Testis (tissue), 3 donors: ENCODE measurements around the gene RMI2. TPM values are rescaled to one million over a fixed set of nuclear protein-coding genes. Genes with fewer than 3 reads are reported as not detected.

Experiments
- DNase-seq: peaks from one replicate; pipeline ENCODE4 v3.0.0-alpha.2; 2019
- H3K27ac ChIP-seq, 2 donors: fragments of 200-600 bp; sonication (generic); one replicate each; pipeline ENCODE4 v1.5.1; 2019
- H3K27me3 ChIP-seq: fragments of 200-600 bp; sonication (generic); one replicate; pipeline ENCODE4 v1.5.1; 2019
- H3K36me3 ChIP-seq: fragments of 200-600 bp; sonication (generic); one replicate; pipeline ENCODE4 v1.5.1; 2017; ENCODE audit warnings: low read depth; ENCODE audit errors: missing control alignments
- H3K4me1 ChIP-seq: fragments of 200-600 bp; sonication (generic); one replicate; pipeline ENCODE4 v1.5.1; 2019
- H3K4me3 ChIP-seq, 2 donors: fragments of 200-600 bp; sonication (generic); one replicate each; pipeline ENCODE4 v1.5.1; 2017 to 2019
- H3K9me3 ChIP-seq: fragments of 200-600 bp; sonication (generic); one replicate; pipeline ENCODE4 v1.5.1; 2017
- POLR2A ChIP-seq: fragments of 450-650 bp; IDR thresholded peaks from one replicate; pipeline ENCODE4 v1.6.1; 2017; ENCODE audit warnings: antibody characterized with exemption, mild to moderate bottlenecking, moderate library complexity
- WGBS, 2 donors: methylation state at CpG; one replicate each; pipeline ENCODE4 v1.1.5; 2018; 5-methylcytosine and 5-hydroxymethylcytosine counted together
- intact Hi-C: fragments of 100-400 bp; cut with DNase I; formaldehyde crosslinking; loops from one replicate; pipeline ENCODE4 v1.15.1; 2023; ENCODE audit warnings: low total_unique reads
- polyA plus RNA-seq: library from polyadenylated mRNA; stranded (reverse); fragments of 350-450 nt; fragmentation: Illumina TruSeq; extraction: RNeasy Lipid Tissue Mini Kit (QIAGEN cat#74804); gene quantifications from one replicate; pipeline ENCODE4 v1.2.3, GENCODE V29; 2014; ENCODE audit warnings: low read depth, low replicate concordance; ENCODE audit not compliant: insufficient read depth
- total RNA-seq, 2 donors: library from RNA; depleted of rRNA; stranded (reverse); fragments of >200 nt; gene quantifications; one replicate each; pipeline ENCODE4 v1.2.3, GENCODE V29; 2016
- TF ChIP-seq, protein P1 (sequence below), 3 experiments: fragments of 450-650 bp in 2 of 3; fragments of 200-600 bp in 1 of 3; sonication (generic) in 1 of 3; IDR thresholded peaks; one replicate each; pipeline ENCODE4 v1.5.1; 2016 to 2019; ENCODE audit warnings: antibody characterized with exemption in 3 of 3, mild to moderate bottlenecking in 2 of 3, moderate library complexity in 1 of 3

RMI2 gene
- total and polyA plus RNA-seq, 3 donors from 2014 or later: 21.5 to 30.6 (median 26.7) TPM

DNA sequence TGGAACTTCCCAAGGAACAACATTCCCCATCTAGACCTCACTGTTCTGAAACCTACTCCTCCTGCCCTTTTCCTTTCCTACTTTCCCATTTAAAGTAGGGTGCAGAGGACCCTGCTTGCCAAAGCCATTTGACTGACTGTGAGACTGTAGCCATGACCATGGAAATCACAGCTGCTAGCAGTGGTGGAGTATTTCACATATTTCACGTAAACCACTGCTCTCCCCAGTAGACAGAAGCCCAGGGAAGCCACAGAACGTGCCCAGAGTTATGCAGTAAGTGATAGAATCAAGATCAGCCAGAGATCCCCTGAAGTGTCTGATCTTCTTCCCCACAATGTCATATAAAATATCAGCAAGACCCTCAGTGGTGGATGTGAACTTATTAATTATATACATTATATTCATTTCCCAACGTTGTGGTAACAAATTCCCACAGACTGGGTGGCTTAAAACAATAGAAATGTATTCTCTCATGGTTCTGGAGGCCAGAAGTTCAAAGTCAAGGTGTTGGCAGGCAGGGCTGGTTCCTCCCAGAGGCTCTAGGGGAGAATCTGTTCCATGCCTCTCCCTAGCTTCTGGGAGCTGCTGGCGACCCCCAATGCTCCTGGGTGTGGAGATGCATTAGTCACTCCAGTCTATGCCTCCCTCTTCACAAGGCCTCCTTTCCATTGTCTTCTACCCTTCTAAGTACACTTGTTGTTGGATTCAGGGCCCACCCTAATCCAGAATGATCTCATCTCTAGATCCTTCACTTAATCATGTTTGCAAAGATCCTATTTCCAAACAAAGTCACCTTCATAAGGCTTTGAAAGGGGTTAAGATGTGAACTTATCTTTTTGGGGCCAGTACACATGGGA lies 43.4 kb upstream of the RMI2 start:
- H3K36me3 ChIP-seq: no peaks in the 10 kb centered on the region
- H3K4me3 ChIP-seq: no peak overlapping the region
- no peak for TF ChIP-seq POLR2A
- TF ChIP-seq, protein P1, sequence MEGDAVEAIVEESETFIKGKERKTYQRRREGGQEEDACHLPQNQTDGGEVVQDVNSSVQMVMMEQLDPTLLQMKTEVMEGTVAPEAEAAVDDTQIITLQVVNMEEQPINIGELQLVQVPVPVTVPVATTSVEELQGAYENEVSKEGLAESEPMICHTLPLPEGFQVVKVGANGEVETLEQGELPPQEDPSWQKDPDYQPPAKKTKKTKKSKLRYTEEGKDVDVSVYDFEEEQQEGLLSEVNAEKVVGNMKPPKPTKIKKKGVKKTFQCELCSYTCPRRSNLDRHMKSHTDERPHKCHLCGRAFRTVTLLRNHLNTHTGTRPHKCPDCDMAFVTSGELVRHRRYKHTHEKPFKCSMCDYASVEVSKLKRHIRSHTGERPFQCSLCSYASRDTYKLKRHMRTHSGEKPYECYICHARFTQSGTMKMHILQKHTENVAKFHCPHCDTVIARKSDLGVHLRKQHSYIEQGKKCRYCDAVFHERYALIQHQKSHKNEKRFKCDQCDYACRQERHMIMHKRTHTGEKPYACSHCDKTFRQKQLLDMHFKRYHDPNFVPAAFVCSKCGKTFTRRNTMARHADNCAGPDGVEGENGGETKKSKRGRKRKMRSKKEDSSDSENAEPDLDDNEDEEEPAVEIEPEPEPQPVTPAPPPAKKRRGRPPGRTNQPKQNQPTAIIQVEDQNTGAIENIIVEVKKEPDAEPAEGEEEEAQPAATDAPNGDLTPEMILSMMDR (IDR thresholded peaks at IDR 0.05): no peak
- H3K27ac ChIP-seq: peak overlapping the region in 1 of 2 donors; percentile 30
- no peaks in the 10 kb centered on the region for H3K27me3 ChIP-seq
- 57 to 61% methylated on average over 4 of the region's 4 CpGs for WGBS, 2 donors
- DNase-seq: no peak
- intact Hi-C loops: no loop called here
- peaks cover 14% of the 10 kb centered on the region for H3K4me1 ChIP-seq
- H3K9me3 ChIP-seq: no peaks in the 10 kb centered on the region

DNA sequence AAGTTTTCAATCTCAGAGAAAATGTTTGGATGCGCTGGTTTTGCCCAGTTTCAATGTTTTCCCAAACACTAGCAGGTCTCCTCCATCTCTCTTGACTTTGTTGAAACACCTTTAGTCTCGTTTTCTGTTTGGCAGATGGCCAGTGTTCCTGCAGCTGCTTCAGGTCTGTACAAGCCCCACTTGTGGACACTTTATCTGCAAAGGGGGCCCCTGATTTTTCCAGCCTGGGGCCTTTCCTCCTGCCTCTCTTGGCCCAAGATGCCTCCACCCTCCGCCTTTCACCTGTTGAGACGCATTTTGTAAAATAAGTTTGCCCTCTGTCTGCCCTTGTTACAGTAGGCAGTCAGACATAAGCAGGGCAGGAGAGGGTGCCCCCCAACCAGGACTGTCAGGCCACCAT lies 42.3 kb upstream of the RMI2 start:
- intact Hi-C loops: no loop called here
- no peak overlapping the region for H3K27ac ChIP-seq
- no peaks in the 10 kb centered on the region for H3K9me3 ChIP-seq
- TF ChIP-seq, protein P1 (IDR thresholded peaks at IDR 0.05): no peak
- no peak for TF ChIP-seq POLR2A
- H3K4me1 ChIP-seq: peaks cover 3% of the 10 kb centered on the region
- no peaks in the 10 kb centered on the region for H3K27me3 ChIP-seq
- no peak overlapping the region for H3K4me3 ChIP-seq
- DNase-seq: no peak
- H3K36me3 ChIP-seq: no peaks in the 10 kb centered on the region
- WGBS, 2 donors: 81 to 85% methylated on average over 4 of the region's 4 CpGs

DNA sequence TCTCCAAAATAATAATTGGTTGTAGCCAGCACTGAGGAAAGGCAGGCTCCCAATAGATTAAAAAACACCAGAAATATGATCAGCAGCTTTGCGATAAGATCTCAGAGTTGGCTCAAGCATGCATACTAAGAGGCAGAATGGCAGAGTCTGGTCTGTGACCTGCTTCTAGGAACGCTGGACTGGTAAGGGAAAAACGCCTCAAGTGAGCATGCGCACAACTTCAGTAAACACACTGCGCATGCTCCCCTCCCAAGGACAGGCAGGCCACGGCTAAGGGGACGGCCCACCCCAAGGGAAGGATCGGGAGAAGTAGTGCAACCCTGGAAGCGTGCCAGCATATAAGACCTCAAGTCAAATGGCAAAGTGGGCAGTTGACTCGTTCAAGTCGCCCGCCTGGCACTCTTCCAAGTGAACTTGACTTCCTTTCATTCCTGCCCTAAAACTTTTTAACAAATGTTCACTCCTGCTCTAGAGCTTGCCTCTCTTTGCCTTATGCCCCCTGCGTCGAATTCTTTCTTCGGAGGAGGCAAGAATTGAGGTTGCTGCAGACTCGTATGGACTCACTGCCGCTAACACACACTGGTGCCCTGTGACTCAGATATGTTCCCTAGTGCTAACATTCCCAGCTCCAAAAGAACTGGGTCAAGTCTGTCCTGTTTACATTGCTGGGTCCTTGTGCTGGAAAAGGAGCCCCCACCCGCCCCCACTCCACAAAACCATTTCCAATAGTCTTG lies 41.7 kb upstream of the RMI2 start:
- Histone ChIP-seq H3K27me3 (no peaks in the 10 kb centered on the region), H3K36me3 (no peaks in the 10 kb centered on the region), H3K27ac (no peak overlapping the region), H3K4me3 (peak overlapping the region; percentile 27), H3K9me3 (no peaks in the 10 kb centered on the region), H3K4me1 (peaks cover 3% of the 10 kb centered on the region)
- TF ChIP-seq POLR2A: no peak
- TF ChIP-seq, protein P1 (IDR thresholded peaks at IDR 0.05): no peak
- intact Hi-C loops: no loop called here
- WGBS, 2 donors: 38 to 57% methylated on average over 18 of the region's 18 CpGs
- DNase-seq: peak; percentile 60

DNA sequence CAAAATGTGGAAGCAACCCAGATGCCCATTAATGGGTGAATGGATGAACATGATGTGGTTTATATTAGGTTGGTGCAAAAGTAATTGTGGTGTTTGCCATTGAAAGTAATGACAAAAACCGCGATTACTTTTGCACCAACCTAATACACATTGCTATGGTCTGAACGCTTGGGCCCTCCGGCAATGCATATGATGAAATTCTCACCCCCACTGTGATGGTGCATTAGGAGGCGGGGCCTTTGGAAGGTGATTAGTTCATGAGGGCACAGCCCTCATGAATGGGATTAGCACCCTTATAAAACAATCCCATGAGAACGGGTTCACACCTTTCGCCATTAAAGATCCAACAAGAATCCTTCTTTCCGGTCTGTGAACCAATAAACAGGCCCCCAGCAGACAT lies 38.9 kb upstream of the RMI2 start:
- 88 to 93% methylated on average over 8 of the region's 8 CpGs for WGBS, 2 donors
- Histone ChIP-seq H3K4me1 (peaks cover 10% of the 10 kb centered on the region), H3K27ac (no peak overlapping the region), H3K27me3 (no peaks in the 10 kb centered on the region), H3K36me3 (no peaks in the 10 kb centered on the region), H3K9me3 (no peaks in the 10 kb centered on the region), H3K4me3 (no peak overlapping the region)
- DNase-seq: no peak
- intact Hi-C loops: no loop called here
- TF ChIP-seq POLR2A: no peak
- TF ChIP-seq, protein P1 (IDR thresholded peaks at IDR 0.05): no peak
